BJ (cell line): Measurements from ENCODE around the gene ATP10B. TPM values are rescaled to one million over a fixed set of nuclear protein-coding genes. Genes with fewer than 3 reads are reported as not detected.
"Not testable (repeated sequence)": the region's sequence is repeated elsewhere in the genome, so short reads cannot be mapped to it uniquely, and the experiment has no call there.

Experiments
- CTCF ChIA-PET: fragments of 350-600 bp; formaldehyde crosslinking; extraction: SDS; loops from one replicate; lab custom pipeline; 2021; ENCODE audit warnings: antibody characterized with exemption, inconsistent platforms; lab: Yijun Ruan, JAX
- POLR2A ChIA-PET: fragments of 300-600 bp; sonication (Branson Sonifier 250); formaldehyde crosslinking; extraction: SDS; loops from one replicate; lab custom pipeline; 2021; ENCODE audit warnings: antibody characterized with exemption; lab: Charles Lee
- DNase-seq: peaks from one replicate; pipeline ENCODE4 v3.0.0-alpha.2; 2011; ENCODE audit warnings: low read depth
- H3K27me3 ChIP-seq: 2 replicates; pipeline ENCODE4 v1.6.0; 2011; ENCODE audit warnings: low read length; ENCODE audit not compliant: control insufficient read depth, insufficient read depth
- H3K36me3 ChIP-seq: 2 replicates; pipeline ENCODE4 v1.5.1; 2011; ENCODE audit warnings: low read length; ENCODE audit not compliant: control insufficient read depth, insufficient read depth
- H3K4me3 ChIP-seq: 2 replicates; pipeline ENCODE4 v1.5.1; 2011; ENCODE audit warnings: low read depth, mild to moderate bottlenecking, control low read depth, low read length
- polyA minus RNA-seq: library from RNA; depleted of rRNA, polyadenylated mRNA; stranded (reverse); fragments of >200 nt; gene quantifications from 2 replicates; pipeline ENCODE4 v1.2.3, GENCODE V29; 2011; rRNA and poly(A)+ RNA removed
- polyA plus RNA-seq: library from polyadenylated mRNA; depleted of rRNA; stranded (reverse); fragments of >200 nt; gene quantifications from 2 replicates; pipeline ENCODE4 v1.2.3, GENCODE V29; 2011; rRNA removed
- TF ChIP-seq, protein P1 (sequence below): IDR thresholded peaks from 2 replicates; pipeline ENCODE4 v1.5.1; 2011; ENCODE audit warnings: low read depth, mild to moderate bottlenecking, control low read depth, inconsistent platforms, low read length, moderate library complexity; ENCODE audit not compliant: insufficient read depth

Gene ATP10B, protein sequence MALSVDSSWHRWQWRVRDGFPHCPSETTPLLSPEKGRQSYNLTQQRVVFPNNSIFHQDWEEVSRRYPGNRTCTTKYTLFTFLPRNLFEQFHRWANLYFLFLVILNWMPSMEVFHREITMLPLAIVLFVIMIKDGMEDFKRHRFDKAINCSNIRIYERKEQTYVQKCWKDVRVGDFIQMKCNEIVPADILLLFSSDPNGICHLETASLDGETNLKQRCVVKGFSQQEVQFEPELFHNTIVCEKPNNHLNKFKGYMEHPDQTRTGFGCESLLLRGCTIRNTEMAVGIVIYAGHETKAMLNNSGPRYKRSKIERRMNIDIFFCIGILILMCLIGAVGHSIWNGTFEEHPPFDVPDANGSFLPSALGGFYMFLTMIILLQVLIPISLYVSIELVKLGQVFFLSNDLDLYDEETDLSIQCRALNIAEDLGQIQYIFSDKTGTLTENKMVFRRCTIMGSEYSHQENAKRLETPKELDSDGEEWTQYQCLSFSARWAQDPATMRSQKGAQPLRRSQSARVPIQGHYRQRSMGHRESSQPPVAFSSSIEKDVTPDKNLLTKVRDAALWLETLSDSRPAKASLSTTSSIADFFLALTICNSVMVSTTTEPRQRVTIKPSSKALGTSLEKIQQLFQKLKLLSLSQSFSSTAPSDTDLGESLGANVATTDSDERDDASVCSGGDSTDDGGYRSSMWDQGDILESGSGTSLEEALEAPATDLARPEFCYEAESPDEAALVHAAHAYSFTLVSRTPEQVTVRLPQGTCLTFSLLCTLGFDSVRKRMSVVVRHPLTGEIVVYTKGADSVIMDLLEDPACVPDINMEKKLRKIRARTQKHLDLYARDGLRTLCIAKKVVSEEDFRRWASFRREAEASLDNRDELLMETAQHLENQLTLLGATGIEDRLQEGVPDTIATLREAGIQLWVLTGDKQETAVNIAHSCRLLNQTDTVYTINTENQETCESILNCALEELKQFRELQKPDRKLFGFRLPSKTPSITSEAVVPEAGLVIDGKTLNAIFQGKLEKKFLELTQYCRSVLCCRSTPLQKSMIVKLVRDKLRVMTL (N-terminal part only)
- polyA plus RNA-seq, result not detected in 2 replicates
- not detected in 2 replicates for polyA minus RNA-seq

DNA sequence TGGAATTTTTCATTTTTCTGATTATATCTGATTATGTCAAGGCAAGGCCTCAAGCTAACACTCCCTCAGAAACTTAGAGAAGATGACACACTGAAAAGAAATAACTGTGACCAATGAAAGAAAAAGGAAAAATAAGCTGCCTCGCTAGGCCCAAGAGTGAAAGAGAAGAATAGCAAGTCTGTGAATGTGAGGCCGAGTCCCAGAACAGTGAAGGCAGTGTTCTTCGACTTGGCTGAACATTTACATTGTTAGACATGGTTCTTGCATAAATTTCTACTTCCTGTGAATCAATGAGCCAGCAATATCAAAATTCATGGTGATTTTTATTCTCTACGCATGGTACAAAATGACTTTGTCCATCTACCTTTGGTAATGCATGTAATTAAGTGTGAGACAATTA lies at the start of gene ATP10B:
ATP10B (minus strand) TSS at position 163 of the 400 bp plus-strand sequence. CDS start 164,137 bp downstream, outside the sequence.
- Histone ChIP-seq H3K4me3 (no peak within 1 kb of the TSS), H3K36me3 (no peaks in the 10 kb centered on the region), H3K27me3 (no peaks in the 10 kb centered on the region)
- ChIA-PET POLR2A (no interaction called here), CTCF (interaction anchor here (1.2 kb wide), 1 partner anchor 9 kb away, joined by 4 read pairs; no protein-coding TSS in a partner anchor)
- DNase-seq, result no peak
- TF ChIP-seq, protein P1, sequence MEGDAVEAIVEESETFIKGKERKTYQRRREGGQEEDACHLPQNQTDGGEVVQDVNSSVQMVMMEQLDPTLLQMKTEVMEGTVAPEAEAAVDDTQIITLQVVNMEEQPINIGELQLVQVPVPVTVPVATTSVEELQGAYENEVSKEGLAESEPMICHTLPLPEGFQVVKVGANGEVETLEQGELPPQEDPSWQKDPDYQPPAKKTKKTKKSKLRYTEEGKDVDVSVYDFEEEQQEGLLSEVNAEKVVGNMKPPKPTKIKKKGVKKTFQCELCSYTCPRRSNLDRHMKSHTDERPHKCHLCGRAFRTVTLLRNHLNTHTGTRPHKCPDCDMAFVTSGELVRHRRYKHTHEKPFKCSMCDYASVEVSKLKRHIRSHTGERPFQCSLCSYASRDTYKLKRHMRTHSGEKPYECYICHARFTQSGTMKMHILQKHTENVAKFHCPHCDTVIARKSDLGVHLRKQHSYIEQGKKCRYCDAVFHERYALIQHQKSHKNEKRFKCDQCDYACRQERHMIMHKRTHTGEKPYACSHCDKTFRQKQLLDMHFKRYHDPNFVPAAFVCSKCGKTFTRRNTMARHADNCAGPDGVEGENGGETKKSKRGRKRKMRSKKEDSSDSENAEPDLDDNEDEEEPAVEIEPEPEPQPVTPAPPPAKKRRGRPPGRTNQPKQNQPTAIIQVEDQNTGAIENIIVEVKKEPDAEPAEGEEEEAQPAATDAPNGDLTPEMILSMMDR, result no peak

DNA sequence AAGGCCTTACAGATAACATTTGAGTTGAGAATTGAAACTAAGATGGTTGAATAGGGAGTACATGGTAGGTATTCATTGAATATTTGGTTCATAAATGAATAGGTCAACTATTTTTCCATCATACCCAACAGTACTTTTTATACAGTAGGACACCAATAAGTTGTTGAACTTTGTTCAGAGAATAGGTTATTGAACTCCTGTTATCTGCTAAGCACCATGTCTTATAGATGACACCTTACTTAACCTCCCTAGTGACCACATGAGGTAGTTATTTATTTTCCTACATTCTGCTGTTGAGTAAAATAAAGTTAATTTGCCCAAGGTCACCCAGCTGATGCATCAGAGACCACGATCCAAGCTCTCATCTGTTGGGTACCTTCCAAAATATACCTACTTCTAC lies 49.6 kb upstream of the ATP10B start:
- Histone ChIP-seq H3K27me3 (no peaks in the 10 kb centered on the region), H3K4me3 (no peak overlapping the region), H3K36me3 (no peaks in the 10 kb centered on the region)
- TF ChIP-seq, protein P1, result no peak
- DNase-seq, result no peak
- ChIA-PET CTCF (no interaction called here), POLR2A (no interaction called here)

DNA sequence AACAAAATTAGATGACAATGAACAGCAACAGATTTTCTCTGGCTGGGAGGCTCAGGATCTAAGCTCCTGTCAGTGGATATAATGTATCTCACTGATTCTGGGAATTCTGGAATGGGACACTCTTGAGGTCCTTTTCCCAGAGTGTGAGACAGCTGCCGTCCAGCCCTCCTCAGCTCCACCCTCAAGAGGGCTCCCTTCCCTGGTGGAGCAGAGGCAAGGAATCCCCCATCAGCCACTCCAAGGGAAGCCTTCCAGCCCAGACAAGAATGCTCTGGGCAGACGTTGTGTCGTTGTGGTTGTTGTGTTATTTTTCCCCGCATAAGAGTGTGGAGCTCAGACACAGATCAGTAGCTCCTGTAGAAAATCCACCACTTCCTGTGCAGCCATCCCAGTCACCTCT lies 47.7 kb upstream of the ATP10B start:
- CTCF ChIA-PET, result no interaction called here

DNA sequence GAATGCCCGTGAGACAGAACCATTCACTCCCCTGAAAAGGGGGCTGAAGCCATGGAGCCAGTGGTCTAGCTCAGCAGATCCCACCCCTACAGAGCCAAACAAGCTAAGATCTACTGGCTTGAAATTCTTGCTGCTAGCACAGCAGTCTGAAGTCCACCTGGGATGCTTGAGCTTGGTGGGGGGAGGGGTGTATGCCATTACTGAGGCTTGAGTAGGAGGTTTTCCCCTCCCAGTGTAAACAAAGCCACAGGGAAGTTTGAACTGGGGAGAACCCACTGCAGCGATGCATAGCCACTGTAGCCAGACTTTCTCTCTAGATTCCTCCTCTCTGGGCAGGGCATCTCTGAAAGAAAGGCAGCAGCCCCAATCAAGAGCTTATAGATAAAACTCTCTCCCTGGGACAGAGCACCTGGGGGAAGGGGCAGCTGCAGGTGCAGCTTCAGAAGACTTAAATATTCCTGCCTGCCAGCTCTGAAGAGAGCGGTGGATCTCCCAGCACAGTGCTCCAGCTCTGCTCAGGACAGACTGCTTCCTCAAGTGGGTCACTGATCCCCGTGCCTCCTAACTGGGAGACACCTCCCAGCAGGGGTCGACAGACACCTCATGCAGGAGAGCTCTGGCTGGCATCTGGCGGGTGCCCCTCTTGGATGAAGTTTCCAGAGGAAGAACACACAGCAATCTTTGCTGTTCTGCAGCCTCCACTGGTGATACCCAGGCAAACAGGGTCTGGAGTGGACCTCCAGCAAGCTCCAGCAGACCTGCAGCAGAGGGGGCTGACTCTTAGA lies 41.4 kb upstream of the ATP10B start:
- CTCF ChIA-PET, H3K4me3 ChIP-seq, DNase-seq, POLR2A ChIA-PET, H3K27me3 ChIP-seq, H3K36me3 ChIP-seq: not testable (repeated sequence)

More for the DNA sequence above, 47.7 kb upstream of the ATP10B start:
- TF ChIP-seq, protein P1, result no peak
- POLR2A ChIA-PET, result no interaction called here
- no peaks in the 10 kb centered on the region for H3K27me3 ChIP-seq
- H3K4me3 ChIP-seq, result no peak overlapping the region
- DNase-seq, result no peak
- no peaks in the 10 kb centered on the region for H3K36me3 ChIP-seq

DNA sequence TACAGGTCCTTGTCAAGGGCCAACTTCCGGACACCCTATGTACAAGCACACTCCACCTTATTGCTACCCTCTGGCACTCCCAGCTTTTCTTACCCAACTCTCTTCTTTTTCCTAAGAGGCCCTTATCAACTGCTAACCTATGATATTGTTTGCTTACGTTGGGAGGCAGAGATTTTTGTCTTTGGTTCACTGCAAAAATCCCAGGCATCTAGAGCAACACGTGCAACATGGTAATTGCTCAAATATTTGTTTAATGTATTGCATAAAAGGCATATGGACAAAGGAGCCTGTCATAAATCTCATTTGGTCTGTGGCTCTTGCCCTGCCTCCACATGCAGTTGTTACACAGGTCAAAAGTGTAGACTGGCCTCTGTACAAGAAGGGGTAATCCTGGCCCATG lies 35.8 kb upstream of the ATP10B start:
- DNase-seq, result no peak
- H3K36me3 ChIP-seq, result no peaks in the 10 kb centered on the region
- TF ChIP-seq, protein P1, result no peak
- H3K4me3 ChIP-seq, result no peak overlapping the region
- no peaks in the 10 kb centered on the region for H3K27me3 ChIP-seq
- ChIA-PET POLR2A (no interaction called here), CTCF (no interaction called here)

DNA sequence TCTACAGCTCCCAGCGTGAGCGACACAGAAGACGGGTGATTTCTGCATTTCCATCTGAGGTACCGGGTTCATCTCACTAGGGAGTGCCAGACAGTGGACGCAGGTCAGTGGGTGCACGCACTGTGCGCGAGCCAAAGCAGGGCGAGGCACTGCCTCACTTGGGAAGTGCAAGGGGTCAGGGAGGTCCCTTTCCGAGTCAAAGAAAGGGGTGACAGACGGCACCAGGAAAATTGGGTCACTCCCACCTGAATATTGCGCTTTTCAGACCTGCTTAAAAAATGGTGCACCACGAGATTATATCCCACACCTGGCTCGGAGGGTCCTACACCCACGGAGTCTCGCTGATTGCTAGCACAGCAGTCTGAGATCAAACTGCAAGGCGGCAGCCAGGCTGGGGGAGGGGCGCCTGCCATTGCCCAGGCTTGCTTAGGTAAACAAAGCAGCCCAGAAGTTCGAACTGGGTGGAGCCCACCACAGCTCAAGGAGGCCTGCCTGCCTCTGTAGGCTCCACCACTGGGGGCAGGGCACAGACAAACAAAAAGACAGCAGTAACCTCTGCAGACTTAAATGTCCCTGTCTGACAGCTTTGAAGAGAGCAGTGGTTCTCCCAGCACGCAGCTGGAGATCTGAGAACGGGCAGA lies 21.7 kb upstream of the ATP10B start:
- H3K36me3 ChIP-seq, CTCF ChIA-PET, H3K4me3 ChIP-seq, POLR2A ChIA-PET, H3K27me3 ChIP-seq, DNase-seq: not testable (repeated sequence)
